ENCODE data around the gene RAG1.

Gene RAG1

GRCh38 chr11:36588099-36588498, 20.3 kb downstream of the RAG1 start:
- H3K4me3 ChIP-seq (ENCODE audit: low read depth, low read length), result no peak overlapping the region
- TF ChIP-seq CTCF (IDR thresholded peaks at IDR 0.05; ENCODE audit: low read depth, low read length), result no peak

- no peak overlapping the region for H3K4me3 ChIP-seq (ENCODE audit: low read depth, low read length)
- no peak for TF ChIP-seq CTCF (IDR thresholded peaks at IDR 0.05; ENCODE audit: low read depth, low read length)
These were observed 22.7 kb downstream of the RAG1 start for GRCh38 chr11:36590513-36590912.

GRCh38 chr11:36591433-36591832, 23.6 kb downstream of the RAG1 start:
- H3K4me3 ChIP-seq (ENCODE audit: low read depth, low read length), result no peak overlapping the region
- no peak for TF ChIP-seq CTCF (IDR thresholded peaks at IDR 0.05; ENCODE audit: low read depth, low read length)

- H3K4me3 ChIP-seq (ENCODE audit: low read depth, low read length), result peak within 1 kb of the TSS; percentile 83
- no peak for TF ChIP-seq CTCF (IDR thresholded peaks at IDR 0.05; ENCODE audit: low read depth, low read length)
These were observed 26.6 kb downstream of the RAG1 start, which contains the start of gene IFTAP for GRCh38 chr11:36594316-36594989. Gene IFTAP, plus strand, starts transcription at chr11:36594502. Its CDS starts 15,602 bp downstream, at chr11:36610104.

- H3K4me3 ChIP-seq (ENCODE audit: low read depth, low read length), result no peak overlapping the region
- TF ChIP-seq CTCF (IDR thresholded peaks at IDR 0.05; ENCODE audit: low read depth, low read length), result no peak
These were observed 29.1 kb downstream of the RAG1 start for GRCh38 chr11:36596880-36597279.

- no peak for TF ChIP-seq CTCF (IDR thresholded peaks at IDR 0.05; ENCODE audit: low read depth, low read length)
- no peak within 1 kb of the TSS for H3K4me3 ChIP-seq (ENCODE audit: low read depth, low read length)
These were observed 30.2 kb downstream of the RAG1 start, which contains the start of gene RAG2 for GRCh38 chr11:36598051-36598450. Gene RAG2, minus strand, starts transcription at chr11:36598236. Its CDS starts 4,068 bp downstream, at chr11:36594168.

- TF ChIP-seq CTCF (IDR thresholded peaks at IDR 0.05; ENCODE audit: low read depth, low read length), result no peak
- H3K4me3 ChIP-seq (ENCODE audit: low read depth, low read length), result no peak overlapping the region
These were observed 32.4 kb downstream of the RAG1 start for GRCh38 chr11:36600180-36600579.
